Ovary (tissue), 9 donors: ENCODE results near the gene ARL2BP. TPM values are rescaled to one million over a fixed set of nuclear protein-coding genes. Genes with fewer than 3 reads are reported as not detected.

Source experiments
- DNase-seq, 5 donors: peaks; one replicate each; pipeline ENCODE4 v3.0.0-alpha.2; 2019 to 2020
- H3K27ac ChIP-seq, 2 donors: fragments of 200-600 bp; one replicate each; pipeline versions ENCODE4 v1.5.1 to v1.8.0; 2019 to 2022
- H3K27me3 ChIP-seq: fragments of 200-600 bp; one replicate; pipeline ENCODE4 v1.8.0; 2022
- H3K36me3 ChIP-seq: fragments of 200-600 bp; sonication (generic); one replicate; pipeline ENCODE4 v1.5.1; 2019
- H3K4me1 ChIP-seq: one replicate; pipeline ENCODE4 v1.8.1; 2013; ENCODE audit warnings: mild to moderate bottlenecking, moderate library complexity; ENCODE audit not compliant: insufficient read depth
- H3K4me3 ChIP-seq: fragments of 200-600 bp; sonication (generic); one replicate; pipeline ENCODE4 v1.5.1; 2017
- H3K9me3 ChIP-seq, 2 donors: fragments of 200-600 bp in 1 of 2; sonication (generic) in 1 of 2; one replicate each; pipeline versions ENCODE4 v1.5.1 to v1.8.1; 2013 to 2019; ENCODE audit warnings: mild to moderate bottlenecking in 1 of 2, moderate library complexity in 1 of 2
- CTCF ChIP-seq, 3 donors: fragments of 450-650 bp in 2 of 3; fragments of 200-600 bp in 1 of 3; IDR thresholded peaks; one replicate each; pipeline versions ENCODE4 v1.5.1 to v1.8.0; 2016 to 2022; ENCODE audit warnings: antibody characterized with exemption in 3 of 3, mild to moderate bottlenecking in 1 of 3
- EP300 ChIP-seq: sonication (generic); formaldehyde crosslinking; IDR thresholded peaks from one replicate; pipeline ENCODE4 v1.6.1; 2017; ENCODE audit warnings: antibody characterized with exemption
- POLR2A ChIP-seq: fragments of 450-650 bp; IDR thresholded peaks from one replicate; pipeline ENCODE4 v1.6.1; 2017; ENCODE audit warnings: antibody characterized with exemption, mild to moderate bottlenecking, moderate library complexity
- WGBS, 3 donors: extraction: QIAGEN DNeasy Blood & Tissue Kit in 1 of 3; methylation state at CpG; one replicate each; pipeline versions ENCODE4 v1.1.5 to v1.1.7; 2013 to 2017; 5-methylcytosine and 5-hydroxymethylcytosine counted together
- intact Hi-C, 4 donors: fragments of 100-400 bp; cut with DNase I; formaldehyde crosslinking; loops; one replicate each; pipeline versions ENCODE4 v1.11.0 to v1.15.1; 2022 to 2023
- polyA plus RNA-seq, 2 donors: library from polyadenylated mRNA; stranded (reverse); fragments of 200-250 nt in 1 of 2; fragments of 350-450 nt in 1 of 2; fragmentation: Illumina TruSeq in 1 of 2; extraction: RNeasy Lipid Tissue Mini Kit (QIAGEN cat#74804) in 1 of 2; gene quantifications; one replicate each; pipeline ENCODE4 v1.2.3, GENCODE V29; 2013 to 2014
- total RNA-seq, 7 donors: library from RNA; depleted of rRNA in 2 of 7; stranded (reverse); fragments of >200 nt in 2 of 7; fragmentation: NEBNext Ultra II Directional in 3 of 7; extraction: Animal tissue kit (Norgen Biotek cat#: 25700) in 3 of 7; gene quantifications; one replicate each; pipeline versions ENCODE4 v1.1.0 to v1.2.4, GENCODE V29; 2016 to 2023
- donor health status: DM: no; HTN: no; CAD: no; lungs with moderate emphysema.
- donor health status: DM: no; HTN: no; CAD: no.
- donor health status: Bipolar disorder and iron deficiency.
- donor health status: DM: yes; HTN: yes; CAD: no.
- donor health status: DM: no; HTN: no; CAD: no.
- donor health status: DM: yes; HTN: yes; CAD: no.

Gene ARL2BP
- total and polyA plus RNA-seq, 9 donors, result 45.3 to 88.0 (median 57.7) TPM

- TF ChIP-seq POLR2A, result no peak
- TF ChIP-seq CTCF (IDR thresholded peaks at IDR 0.05), result no peak
- TF ChIP-seq EP300, result no peak
- WGBS, 3 donors, result 56 to 60% (median 60%) methylated on average over 14 of the region's 14 CpGs
- Histone ChIP-seq H3K27me3 (no peaks in the 10 kb centered on the region), H3K4me3 (no peak overlapping the region), H3K36me3 (no peaks in the 10 kb centered on the region), H3K27ac (no peak overlapping the region), H3K4me1 (peaks cover 2% of the 10 kb centered on the region), H3K9me3 (no peaks in the 10 kb centered on the region)
- DNase-seq, result no peak
- intact Hi-C loops, result loop anchor here in 1 of 4 donors (10.0 kb wide), 1 partner anchor 205 kb away; no protein-coding TSS in a partner anchor
Observed at GRCh38 chr16:57289391-57290257, 44.6 kb downstream of the ARL2BP start.

GRCh38 chr16:57297856-57298255 is 52.8 kb downstream of the ARL2BP start:
- H3K9me3 ChIP-seq, result no peaks in the 10 kb centered on the region
- H3K4me3 ChIP-seq, result no peak overlapping the region
- DNase-seq, result no peak
- H3K27ac ChIP-seq, result no peak overlapping the region
- no peaks in the 10 kb centered on the region for H3K36me3 ChIP-seq
- no peaks in the 10 kb centered on the region for H3K4me1 ChIP-seq
- intact Hi-C loops, result no loop called here
- no peaks in the 10 kb centered on the region for H3K27me3 ChIP-seq
- TF ChIP-seq EP300 (no peak), CTCF (IDR thresholded peaks at IDR 0.05) (no peak), POLR2A (no peak)
- WGBS, 3 donors, result 52 to 59% (median 54%) methylated on average over 13 of the region's 13 CpGs

GRCh38 chr16:57299009-57299718 is 54.1 kb downstream of the ARL2BP start:
- WGBS, 3 donors, result 7 to 8% (median 8%) methylated on average over 14 of the region's 14 CpGs
- Histone ChIP-seq H3K36me3 (no peaks in the 10 kb centered on the region), H3K4me3 (peak overlapping the region; percentile 41), H3K9me3 (no peaks in the 10 kb centered on the region), H3K27me3 (no peaks in the 10 kb centered on the region), H3K4me1 (no peaks in the 10 kb centered on the region), H3K27ac (peak overlapping the region; percentile 54 to 84)
- peak in 1 of 5 donors; percentile 35 for DNase-seq
- intact Hi-C loops, result no loop called here
- TF ChIP-seq CTCF (IDR thresholded peaks at IDR 0.05), result no peak
- no peak for TF ChIP-seq EP300
- TF ChIP-seq POLR2A, result no peak

GRCh38 chr16:57299719-57300386 is 54.8 kb downstream of the ARL2BP start:
- H3K4me1 ChIP-seq, result no peaks in the 10 kb centered on the region
- 0 to 1% (median 1%) methylated on average over 35 of the region's 35 CpGs for WGBS, 3 donors
- H3K4me3 ChIP-seq, result peak overlapping the region; percentile 41
- H3K27me3 ChIP-seq, result no peaks in the 10 kb centered on the region
- no peaks in the 10 kb centered on the region for H3K9me3 ChIP-seq
- intact Hi-C loops, result loop anchor here (2.0 to 10.0 kb wide), 4 partner anchors 53 to 695 kb away; partner anchors contain the start of gene MT2A (in 1 of the 4)
- no peaks in the 10 kb centered on the region for H3K36me3 ChIP-seq
- peak in 2 of 3 donors; percentile 56 to 81 for TF ChIP-seq CTCF (IDR thresholded peaks at IDR 0.05)
- TF ChIP-seq EP300, result no peak
- DNase-seq, result peak; percentile 87 to 92 (median 90)
- H3K27ac ChIP-seq, result peak overlapping the region; percentile 54 to 84
